ENCODE data around the gene NTN4. TPM values are rescaled to one million over a fixed set of nuclear protein-coding genes. Genes with fewer than 3 reads are reported as not detected.

NTN4 gene
- polyA plus RNA-seq, 1 donor (not counting 4 experiments of a cell fraction or from before 2014, with no cell fraction given): 8.3 TPM

DNA sequence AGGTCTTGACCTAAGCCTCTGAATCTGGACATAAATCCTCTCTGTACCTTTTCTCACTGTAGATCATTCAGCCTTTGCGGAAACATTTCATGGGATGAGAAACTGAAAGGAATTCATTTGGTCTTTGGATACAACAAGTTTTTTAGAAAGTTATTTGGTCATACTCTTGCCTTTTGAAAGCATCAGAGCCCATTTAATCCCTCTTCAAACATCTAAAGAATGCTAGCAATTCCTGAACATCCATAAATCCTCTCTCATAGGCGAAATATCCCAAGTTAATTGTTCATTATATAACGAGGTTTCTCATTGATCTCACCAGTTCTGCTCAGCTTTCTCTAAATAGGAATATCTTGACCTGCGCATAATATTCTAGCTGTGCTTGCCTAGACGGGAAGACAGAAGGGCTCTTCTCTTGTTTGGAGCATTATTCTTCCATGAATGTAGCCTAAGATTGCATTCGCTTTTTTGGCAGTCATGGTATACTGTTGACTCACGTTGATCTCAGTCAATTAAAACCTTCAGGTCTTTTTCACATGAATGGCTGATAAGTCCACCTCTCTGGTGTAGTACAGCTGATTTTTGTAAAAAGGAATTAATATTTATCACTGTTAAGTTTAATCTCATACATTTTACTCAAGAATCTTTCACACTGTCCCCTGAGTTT, 24.1 kb downstream of the NTN4 start:
- Histone ChIP-seq H3K79me2 (ENCODE audit: control insufficient read depth, insufficient read depth, low read length) (no peaks in the 10 kb centered on the region), H3K9me1 (ENCODE audit: control insufficient read depth, extremely low read depth, insufficient read depth, low read length) (no peaks in the 10 kb centered on the region), H3K4me3 (ENCODE audit: control insufficient read depth in 2 of 3, extremely low read depth in 1 of 3, insufficient read depth in 2 of 3, low read depth in 1 of 3, low read length in 3 of 3) (no peak overlapping the region), H4K20me1 (ENCODE audit: control insufficient read depth, extremely low read depth, insufficient read depth, low read length) (no peaks in the 10 kb centered on the region), H3K27ac (ENCODE audit: control insufficient read depth, insufficient read depth, low read length) (no peak overlapping the region), H2AFZ (ENCODE audit: control insufficient read depth, low read length) (no peak overlapping the region), H3K36me3 (ENCODE audit: control insufficient read depth in 2 of 2, extremely low read depth in 1 of 2, insufficient read depth in 2 of 2, low read length in 2 of 2) (no peaks in the 10 kb centered on the region), H3K9ac (ENCODE audit: control insufficient read depth, extremely low read depth, insufficient read depth, low read length) (no peak overlapping the region), H3K4me2 (ENCODE audit: control insufficient read depth, extremely low read depth, insufficient read depth, low read depth, low read length) (no peak overlapping the region), H3K27me3 (ENCODE audit: control insufficient read depth, extremely low read depth, insufficient read depth, low read length) (no peaks in the 10 kb centered on the region), H3K4me1 (ENCODE audit: control insufficient read depth, extremely low read depth, insufficient read depth, low read length) (peaks cover 22% of the 10 kb centered on the region), H3K9me3 (ENCODE audit: control insufficient read depth, low read depth, low read length) (no peaks in the 10 kb centered on the region)
- DNase-seq (ENCODE audit: low read depth, low spot score): no peak
- FAIRE-seq: no peak
- TF ChIP-seq CTCF (optimal IDR thresholded peaks at IDR 0.05 in 1 of 3, IDR thresholded peaks at IDR 0.05 in 1 of 3, conservative IDR thresholded peaks at IDR 0.05 in 1 of 3; ENCODE audit: extremely low read depth in 1 of 3, insufficient read depth in 2 of 3, low read length in 3 of 3): no peak
- no peak for TF ChIP-seq EZH2 (IDR thresholded peaks at IDR 0.05; ENCODE audit: low read length)
- dilution Hi-C loops (cut with MboI; ENCODE audit: extremely low pct_ligation_motif_present, low sequenced_read_pairs): no loop called here

DNA sequence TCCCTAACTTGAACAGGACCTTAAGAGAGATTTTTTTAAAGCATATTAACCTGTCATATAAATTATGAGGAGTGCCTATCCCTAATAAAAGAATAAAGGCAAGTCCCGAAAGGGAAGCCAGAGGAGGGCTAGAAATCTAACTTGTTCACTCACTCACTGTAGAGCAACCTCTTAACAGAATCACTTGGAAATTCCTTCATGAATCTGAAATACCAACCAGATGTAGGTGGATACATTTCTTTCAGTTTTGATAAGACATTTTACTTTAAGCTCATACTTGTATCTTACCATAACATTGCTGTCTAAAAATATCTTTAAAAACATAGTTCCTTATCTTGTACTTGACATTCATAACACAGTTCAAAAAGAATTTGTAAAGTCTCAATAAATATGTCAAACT, 25.7 kb downstream of the NTN4 start:
- no peaks in the 10 kb centered on the region for H3K9me1 ChIP-seq (ENCODE audit: control insufficient read depth, extremely low read depth, insufficient read depth, low read length)
- no peak overlapping the region for H3K4me3 ChIP-seq (ENCODE audit: control insufficient read depth in 2 of 3, extremely low read depth in 1 of 3, insufficient read depth in 2 of 3, low read depth in 1 of 3, low read length in 3 of 3)
- FAIRE-seq (no peak), DNase-seq (ENCODE audit: low read depth, low spot score) (no peak)
- no peak overlapping the region for H3K27ac ChIP-seq (ENCODE audit: control insufficient read depth, insufficient read depth, low read length)
- H3K27me3 ChIP-seq (ENCODE audit: control insufficient read depth, extremely low read depth, insufficient read depth, low read length): no peaks in the 10 kb centered on the region
- no peaks in the 10 kb centered on the region for H3K36me3 ChIP-seq (ENCODE audit: control insufficient read depth in 2 of 2, extremely low read depth in 1 of 2, insufficient read depth in 2 of 2, low read length in 2 of 2)
- no peaks in the 10 kb centered on the region for H3K9me3 ChIP-seq (ENCODE audit: control insufficient read depth, low read depth, low read length)
- dilution Hi-C loops (cut with MboI; ENCODE audit: extremely low pct_ligation_motif_present, low sequenced_read_pairs): no loop called here
- peaks cover 22% of the 10 kb centered on the region for H3K4me1 ChIP-seq (ENCODE audit: control insufficient read depth, extremely low read depth, insufficient read depth, low read length)
- H3K9ac ChIP-seq (ENCODE audit: control insufficient read depth, extremely low read depth, insufficient read depth, low read length): no peak overlapping the region
- no peak overlapping the region for H2AFZ ChIP-seq (ENCODE audit: control insufficient read depth, low read length)
- H3K4me2 ChIP-seq (ENCODE audit: control insufficient read depth, extremely low read depth, insufficient read depth, low read depth, low read length): no peak overlapping the region
- H3K79me2 ChIP-seq (ENCODE audit: control insufficient read depth, insufficient read depth, low read length): no peaks in the 10 kb centered on the region
- no peak for TF ChIP-seq CTCF (optimal IDR thresholded peaks at IDR 0.05 in 1 of 3, IDR thresholded peaks at IDR 0.05 in 1 of 3, conservative IDR thresholded peaks at IDR 0.05 in 1 of 3; ENCODE audit: extremely low read depth in 1 of 3, insufficient read depth in 2 of 3, low read length in 3 of 3)
- TF ChIP-seq EZH2 (IDR thresholded peaks at IDR 0.05; ENCODE audit: low read length): no peak
- H4K20me1 ChIP-seq (ENCODE audit: control insufficient read depth, extremely low read depth, insufficient read depth, low read length): no peaks in the 10 kb centered on the region
